H1 (cell line): ENCODE data around the gene LIPE. TPM values are rescaled to one million over a fixed set of nuclear protein-coding genes. Genes with fewer than 3 reads are reported as not detected.
A peak's percentile ranks its signal among the peaks of the same experiment; 100 is the strongest.

Experiments used
- CTCF ChIA-PET: fragments of 300-600 bp; sonication (Branson Sonifier 250); formaldehyde crosslinking; loops from one replicate; lab custom pipeline; 2021; ENCODE audit not compliant: partially characterized antibody; lab: Charles Lee
- POLR2A ChIA-PET: fragments of 300-600 bp; sonication (Branson Sonifier 250); formaldehyde crosslinking; loops from one replicate; lab custom pipeline; 2021; ENCODE audit warnings: inconsistent platforms; ENCODE audit not compliant: partially characterized antibody; lab: Charles Lee
- DNase-seq, 2 experiments: peaks; one replicate each; pipeline versions ENCODE4 v3.0.0 to v3.0.0-alpha.2; 2010 to 2022; ENCODE audit warnings: low spot score in 2 of 2, low read depth in 1 of 2, mixed read lengths in 1 of 2
- FAIRE-seq: peaks from 2 replicates; lab custom pipeline; 2011; peaks lifted over from hg19 to GRCh38; lab: Jason Lieb, UNC
- H2AFZ ChIP-seq: 2 replicates; pipeline ENCODE4 v1.8.1; 2012; ENCODE audit warnings: low read length, inconsistent platforms
- H2AK5ac ChIP-seq: 2 replicates; pipeline ENCODE4 v1.6.1; 2013; ENCODE audit warnings: low read depth, low read length
- H2BK120ac ChIP-seq: replicated peaks from 2 replicates; pipeline ENCODE3; 2013; ENCODE audit warnings: low read depth, low read length, inconsistent platforms
- H2BK12ac ChIP-seq: 2 replicates; pipeline ENCODE4 v1.6.1; 2013; ENCODE audit warnings: low read depth, low read length
- H2BK15ac ChIP-seq: 2 replicates; pipeline ENCODE4 v1.6.1; 2013; ENCODE audit warnings: low read length
- H2BK20ac ChIP-seq: 2 replicates; pipeline ENCODE4 v1.6.1; 2013; ENCODE audit warnings: low read length
- H2BK5ac ChIP-seq: 2 replicates; pipeline ENCODE4 v1.6.1; 2013; ENCODE audit warnings: low read depth, low read length
- H3K14ac ChIP-seq: 2 replicates; pipeline ENCODE4 v1.6.1; 2013; ENCODE audit warnings: inconsistent platforms; ENCODE audit not compliant: insufficient read length
- H3K18ac ChIP-seq: 2 replicates; pipeline ENCODE4 v1.6.1; 2013; ENCODE audit warnings: low read length; ENCODE audit errors: extremely low read depth
- H3K23ac ChIP-seq: 2 replicates; pipeline ENCODE4 v1.6.1; 2013; ENCODE audit warnings: inconsistent platforms; ENCODE audit not compliant: insufficient read length
- H3K23me2 ChIP-seq: 2 replicates; pipeline ENCODE4 v1.6.1; 2013; ENCODE audit warnings: low read depth, low read length
- H3K27ac ChIP-seq: 2 replicates; pipeline ENCODE4 v1.6.1; 2011; ENCODE audit warnings: low read depth, low read length, inconsistent platforms
- H3K27me3 ChIP-seq, 4 experiments: replicated peaks in 1 of 4; 1 replicate in 1 of 4; 2 replicates in 3 of 4; pipeline versions ENCODE4 v1.6.1 to v1.8.1; 2011 to 2013; ENCODE audit warnings: low read length in 3 of 4, mild to moderate bottlenecking in 3 of 4, inconsistent platforms in 2 of 4, mixed read lengths in 2 of 4, moderate library complexity in 1 of 4; ENCODE audit not compliant: control insufficient read depth in 3 of 4, insufficient read depth in 3 of 4; ENCODE audit errors: extremely low read depth in 1 of 4
- H3K36me3 ChIP-seq, 4 experiments: 2 replicates each; pipeline versions ENCODE4 v1.6.1 to v1.8.1; 2011 to 2013; ENCODE audit warnings: mild to moderate bottlenecking in 4 of 4, low read length in 3 of 4, moderate library complexity in 2 of 4, control low read depth in 1 of 4, inconsistent platforms in 1 of 4; ENCODE audit not compliant: insufficient read depth in 4 of 4, control insufficient read depth in 2 of 4
- H3K4ac ChIP-seq: replicated peaks from 2 replicates; pipeline ENCODE3; 2013; ENCODE audit warnings: low read length, low read depth, mixed read lengths, inconsistent platforms; ENCODE audit not compliant: insufficient read length
- H3K4me1 ChIP-seq, 4 experiments: replicated peaks in 1 of 4; 1 replicate in 1 of 4; 2 replicates in 3 of 4; pipeline versions ENCODE4 v1.6.1 to v1.8.1; 2011 to 2013; ENCODE audit warnings: low read length in 3 of 4, inconsistent platforms in 2 of 4, mixed read lengths in 1 of 4; ENCODE audit not compliant: insufficient read depth in 4 of 4, control insufficient read depth in 3 of 4
- H3K4me2 ChIP-seq, 2 experiments: 2 replicates each; pipeline versions ENCODE4 v1.6.1 to v1.8.1; 2011 to 2013; ENCODE audit warnings: low read depth in 2 of 2, low read length in 2 of 2, control low read depth in 1 of 2, inconsistent platforms in 1 of 2, mild to moderate bottlenecking in 1 of 2; ENCODE audit not compliant: insufficient read depth in 1 of 2
- H3K4me3 ChIP-seq, 4 experiments: fragments of 200-600, 300-600 bp in 1 of 4; sonication (generic), shearing (Covaris generic), sonication (Bioruptor Twin) in 1 of 4; 2 replicates each; pipeline versions ENCODE4 v1.5.1 to v1.8.1; 2011 to 2016; ENCODE audit warnings: low read length in 4 of 4, low read depth in 3 of 4, control low read depth in 2 of 4, inconsistent platforms in 2 of 4, mild to moderate bottlenecking in 2 of 4, mixed read lengths in 1 of 4, moderate library complexity in 1 of 4; ENCODE audit not compliant: insufficient read depth in 2 of 4; ENCODE audit errors: extremely low read depth in 1 of 4
- H3K56ac ChIP-seq: replicated peaks from 2 replicates; pipeline ENCODE3; 2013; ENCODE audit warnings: low read depth, mild to moderate bottlenecking, mixed read lengths, low read length, inconsistent platforms; ENCODE audit not compliant: insufficient read length
- H3K79me1 ChIP-seq: 2 replicates; pipeline ENCODE4 v1.6.1; 2013; ENCODE audit warnings: low read depth, low read length, control low read depth
- H3K79me2 ChIP-seq, 2 experiments: 2 replicates each; pipeline versions ENCODE4 v1.6.1 to v1.8.1; 2012 to 2013; ENCODE audit warnings: low read length in 2 of 2, mild to moderate bottlenecking in 2 of 2, inconsistent platforms in 1 of 2; ENCODE audit not compliant: insufficient read depth in 2 of 2, control insufficient read depth in 1 of 2
- H3K9ac ChIP-seq, 4 experiments: replicated peaks in 1 of 4; 1 replicate in 1 of 4; 2 replicates in 3 of 4; pipeline versions ENCODE4 v1.6.1 to v1.8.1; 2011 to 2013; ENCODE audit warnings: low read depth in 3 of 4, low read length in 3 of 4, control low read depth in 2 of 4, mild to moderate bottlenecking in 2 of 4, moderate library complexity in 2 of 4, inconsistent platforms in 1 of 4; ENCODE audit errors: extremely low read depth in 1 of 4
- H3K9me3 ChIP-seq, 2 experiments: 2 replicates each; pipeline versions ENCODE4 v1.6.1 to v1.8.1; 2012 to 2013; ENCODE audit warnings: mild to moderate bottlenecking in 2 of 2, moderate library complexity in 2 of 2, control low read depth in 1 of 2, inconsistent platforms in 1 of 2, low read depth in 1 of 2, low read length in 1 of 2, mixed read lengths in 1 of 2; ENCODE audit not compliant: insufficient read depth in 2 of 2
- H4K20me1 ChIP-seq, 2 experiments: replicated peaks in 1 of 2; 2 replicates each; pipeline versions ENCODE3 to v1.8.1; 2011 to 2013; ENCODE audit warnings: inconsistent platforms in 2 of 2, low read length in 2 of 2, mild to moderate bottlenecking in 1 of 2; ENCODE audit not compliant: insufficient read depth in 2 of 2, control insufficient read depth in 1 of 2
- H4K5ac ChIP-seq: 2 replicates; pipeline ENCODE4 v1.6.1; 2013; ENCODE audit warnings: low read length, low read depth, mixed read lengths, inconsistent platforms; ENCODE audit not compliant: insufficient read length
- H4K8ac ChIP-seq: 2 replicates; pipeline ENCODE4 v1.8.0; 2013; ENCODE audit warnings: mild to moderate bottlenecking, moderate library complexity, low read length, inconsistent platforms; ENCODE audit not compliant: insufficient read depth; ENCODE audit errors: extremely low read depth
- H4K91ac ChIP-seq: replicated peaks from 2 replicates; pipeline ENCODE3; 2013; ENCODE audit warnings: low read length, mixed read lengths, inconsistent platforms; ENCODE audit not compliant: insufficient read length
- MAX ChIP-seq: IDR thresholded peaks from 2 replicates; pipeline ENCODE4 v1.6.1; 2012; ENCODE audit warnings: inconsistent platforms
- POLR2A ChIP-seq, 2 experiments: IDR thresholded peaks; 1 replicate in 1 of 2; 2 replicates in 1 of 2; pipeline ENCODE4 v1.6.1; 2011; ENCODE audit warnings: low read depth in 2 of 2, low read length in 2 of 2, mild to moderate bottlenecking in 2 of 2; ENCODE audit errors: control extremely low read depth in 1 of 2
- RXRA ChIP-seq: IDR thresholded peaks from 2 replicates; pipeline ENCODE4 v1.6.1; 2011; ENCODE audit warnings: low read depth, mild to moderate bottlenecking, low read length, moderate library complexity; ENCODE audit not compliant: insufficient read depth
- TCF12 ChIP-seq: IDR thresholded peaks from 2 replicates; pipeline ENCODE4 v1.6.1; 2011; ENCODE audit warnings: low read depth, mild to moderate bottlenecking, low read length
- WGBS, 2 experiments: shearing (Covaris generic) in 1 of 2; methylation state at CpG; one replicate each; pipeline versions ENCODE4 v1.1.6 to v1.1.7; 2013 to 2015; ENCODE audit warnings: low lambda C conversion rate in 2 of 2, mixed read lengths in 2 of 2, inconsistent platforms in 1 of 2, low coverage in 1 of 2, missing lambda C conversion rate in 1 of 2; ENCODE audit not compliant: insufficient replicate concordance in 2 of 2, insufficient coverage in 1 of 2, insufficient read length in 1 of 2; ENCODE audit errors: extremely low coverage in 1 of 2, missing lambda C conversion rate in 1 of 2; 5-methylcytosine and 5-hydroxymethylcytosine counted together
- polyA plus RNA-seq, 7 experiments: library from polyadenylated mRNA; depleted of rRNA in 3 of 7; stranded (reverse) in 5 of 7; unstranded in 2 of 7; fragments of >200 nt in 5 of 7; fragments of 200-250 nt in 2 of 7; gene quantifications; 1 replicate in 5 of 7; 2 replicates in 1 of 7; 4 replicates in 1 of 7; pipeline versions ENCODE4 v1.2.1 to v1.2.3, GENCODE V29; 2011 to 2013; ENCODE audit warnings: missing spikeins in 2 of 7, mixed read lengths in 2 of 7
- total RNA-seq: library from RNA; stranded (reverse); fragmentation: NEBNext Ultra II Directional; extraction: Animal tissue kit (Norgen Biotek cat#: 25700); gene quantifications from 2 replicates; pipeline ENCODE4 v1.2.1, GENCODE V29; 2021
- TF ChIP-seq, protein P1 (sequence below): IDR thresholded peaks from 2 replicates; pipeline ENCODE4 v1.6.1; 2012; ENCODE audit warnings: inconsistent platforms
- TF ChIP-seq, protein P2 (sequence below): IDR thresholded peaks from 2 replicates; pipeline ENCODE4 v1.6.1; 2012; ENCODE audit warnings: low read length, inconsistent platforms
- TF ChIP-seq, protein P3 (sequence below): IDR thresholded peaks from 2 replicates; pipeline ENCODE4 v1.6.1; 2011; ENCODE audit warnings: low read depth, mild to moderate bottlenecking, low read length; ENCODE audit not compliant: insufficient read depth

LIPE gene
- total and polyA plus RNA-seq, 2 of the 8 experiments (the other 6 are each of a cell fraction or from before 2014, with no cell fraction given) = 8.7 to 15.9 TPM

DNA sequence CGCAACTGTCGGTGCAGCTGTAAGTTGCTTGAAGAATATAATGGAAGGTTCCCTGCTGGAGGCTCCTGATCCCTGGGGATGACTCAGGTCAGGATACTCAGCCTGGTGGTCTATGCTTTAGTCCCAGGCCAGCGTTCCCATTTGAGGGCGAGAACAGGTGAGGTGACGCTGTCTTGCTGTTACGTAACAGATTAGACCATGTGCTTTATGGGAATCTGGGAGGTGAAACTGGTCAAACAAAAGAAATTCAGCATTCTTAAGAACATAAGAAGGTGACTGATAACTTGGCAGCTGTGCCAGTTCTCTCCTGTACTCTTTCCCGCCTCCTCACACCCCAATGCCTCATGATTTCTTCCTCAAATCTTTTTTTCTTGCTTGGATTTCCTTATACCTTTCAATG lies 15.6 kb upstream of the LIPE start, which contains the start of gene CXCL17:
Gene CXCL17, minus strand, starts transcription at position 114 of the 400 bp plus-strand sequence. CDS start 114 bp downstream, outside the sequence.
- Histone ChIP-seq H3K18ac (no peak within 1 kb of the TSS), H2BK5ac (no peak within 1 kb of the TSS), H2BK20ac (no peak within 1 kb of the TSS), H3K36me3 (no peaks in the 10 kb centered on the region), H4K91ac (no peak within 1 kb of the TSS), H3K27me3 (no peaks in the 10 kb centered on the region; a peak in 1 of 7 replicates), H3K23ac (no peak within 1 kb of the TSS), H2BK15ac (no peak within 1 kb of the TSS), H2AFZ (no peak within 1 kb of the TSS; the same call in 1 of the 2 replicates), H3K9ac (no peak within 1 kb of the TSS), H3K14ac (no peak within 1 kb of the TSS), H3K79me2 (no peaks in the 10 kb centered on the region), H3K27ac (no peak within 1 kb of the TSS), H3K4ac (no peak within 1 kb of the TSS), H2BK12ac (no peak within 1 kb of the TSS), H2BK120ac (no peak within 1 kb of the TSS), H3K56ac (no peak within 1 kb of the TSS), H3K4me3 (no peak within 1 kb of the TSS), H3K4me1 (peaks cover 0 to 7% (median 0%) of the 10 kb centered on the region in 4 experiments; a peak in 2 of 7 replicates), H3K23me2 (no peaks in the 10 kb centered on the region; the same call in 1 of the 2 replicates), H4K5ac (no peak within 1 kb of the TSS), H3K9me3 (no peaks in the 10 kb centered on the region), H3K79me1 (no peaks in the 10 kb centered on the region), H4K8ac (no peak within 1 kb of the TSS), H2AK5ac (no peak within 1 kb of the TSS), H4K20me1 (no peaks in the 10 kb centered on the region), H3K4me2 (no peak within 1 kb of the TSS)
- DNase-seq (no peak), FAIRE-seq (no peak)
- TF ChIP-seq, protein P1, sequence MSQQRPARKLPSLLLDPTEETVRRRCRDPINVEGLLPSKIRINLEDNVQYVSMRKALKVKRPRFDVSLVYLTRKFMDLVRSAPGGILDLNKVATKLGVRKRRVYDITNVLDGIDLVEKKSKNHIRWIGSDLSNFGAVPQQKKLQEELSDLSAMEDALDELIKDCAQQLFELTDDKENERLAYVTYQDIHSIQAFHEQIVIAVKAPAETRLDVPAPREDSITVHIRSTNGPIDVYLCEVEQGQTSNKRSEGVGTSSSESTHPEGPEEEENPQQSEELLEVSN = peak; percentile 59; the same call in 1 of the 2 replicates
- TF ChIP-seq POLR2A (IDR thresholded peaks at IDR 0.05; ENCODE audit: control extremely low read depth in 1 of 2, low read depth in 2 of 2, low read length in 2 of 2) = no peak
- no peak for TF ChIP-seq RXRA
- TF ChIP-seq, protein P2, sequence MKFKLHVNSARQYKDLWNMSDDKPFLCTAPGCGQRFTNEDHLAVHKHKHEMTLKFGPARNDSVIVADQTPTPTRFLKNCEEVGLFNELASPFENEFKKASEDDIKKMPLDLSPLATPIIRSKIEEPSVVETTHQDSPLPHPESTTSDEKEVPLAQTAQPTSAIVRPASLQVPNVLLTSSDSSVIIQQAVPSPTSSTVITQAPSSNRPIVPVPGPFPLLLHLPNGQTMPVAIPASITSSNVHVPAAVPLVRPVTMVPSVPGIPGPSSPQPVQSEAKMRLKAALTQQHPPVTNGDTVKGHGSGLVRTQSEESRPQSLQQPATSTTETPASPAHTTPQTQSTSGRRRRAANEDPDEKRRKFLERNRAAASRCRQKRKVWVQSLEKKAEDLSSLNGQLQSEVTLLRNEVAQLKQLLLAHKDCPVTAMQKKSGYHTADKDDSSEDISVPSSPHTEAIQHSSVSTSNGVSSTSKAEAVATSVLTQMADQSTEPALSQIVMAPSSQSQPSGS = no peak
- TF ChIP-seq MAX = peak; percentile 24; the same call in 1 of the 2 replicates
- no peak for TF ChIP-seq TCF12
- TF ChIP-seq, protein P3, sequence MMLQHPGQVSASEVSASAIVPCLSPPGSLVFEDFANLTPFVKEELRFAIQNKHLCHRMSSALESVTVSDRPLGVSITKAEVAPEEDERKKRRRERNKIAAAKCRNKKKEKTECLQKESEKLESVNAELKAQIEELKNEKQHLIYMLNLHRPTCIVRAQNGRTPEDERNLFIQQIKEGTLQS = no peak
- ChIA-PET CTCF (interaction anchor here (0.9 to 5.9 kb wide), 9 partner anchors 9 to 124 kb away, joined by 3 to 72 read pairs (median 9); partner anchors contain the start of genes CEACAM1 and LIPE), POLR2A (interaction anchor here (0.8 to 1.6 kb wide), 2 partner anchors 19 to 70 kb away, joined by 3 to 4 read pairs; no protein-coding TSS in a partner anchor)
- 88% methylated on average over 7 of the region's 7 CpGs; no CpG with 5 or more reads in 1 of the 2 experiments for WGBS, 2 experiments
